Measurements from ENCODE around the gene CASKIN2. TPM values are rescaled to one million over a fixed set of nuclear protein-coding genes. Genes with fewer than 3 reads are reported as not detected.
A peak's percentile ranks its signal among the peaks of the same experiment; 100 is the strongest.

The CASKIN2 gene
- total RNA-seq, 1 donor from 2014 or later, result 42.3 TPM

DNA sequence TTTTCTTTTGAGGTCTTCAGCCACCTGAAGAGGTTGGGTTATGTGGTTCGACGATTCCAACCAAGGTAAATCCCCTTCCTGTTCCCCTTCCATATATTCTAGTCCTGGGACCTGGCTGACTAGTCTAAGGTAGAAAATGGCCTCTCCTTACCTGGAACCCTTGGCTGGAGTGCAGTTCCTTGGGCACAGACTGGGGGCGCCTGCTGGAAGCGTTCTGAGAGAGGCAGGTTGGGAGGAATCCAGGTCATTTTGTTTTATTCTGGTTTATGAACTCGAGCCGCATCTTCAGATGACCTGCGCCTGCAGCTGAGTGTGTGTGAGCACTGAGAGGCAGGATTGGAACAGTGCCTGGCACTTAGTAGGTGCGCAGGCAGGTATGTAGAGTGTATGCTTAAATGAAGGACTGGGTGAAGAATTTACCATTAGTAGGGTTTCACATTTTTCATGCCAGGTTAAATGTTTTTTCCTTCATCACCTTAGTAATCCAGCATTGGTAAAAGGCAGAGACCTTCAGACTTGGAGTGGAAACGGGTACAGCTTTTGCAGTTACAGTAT is 3.7 kb upstream of the CASKIN2 start:
- peak overlapping the region; percentile 47 for H3K4me3 Mint-ChIP-seq
- H3K27me3 Mint-ChIP-seq (ENCODE audit: low read depth), result no peaks in the 10 kb centered on the region
- peaks cover 8% of the 10 kb centered on the region for H3K36me3 Mint-ChIP-seq (ENCODE audit: low read depth)
- no peak for DNase-seq (ENCODE audit: low read depth, low spot score)
- TF ChIP-seq, protein P1, sequence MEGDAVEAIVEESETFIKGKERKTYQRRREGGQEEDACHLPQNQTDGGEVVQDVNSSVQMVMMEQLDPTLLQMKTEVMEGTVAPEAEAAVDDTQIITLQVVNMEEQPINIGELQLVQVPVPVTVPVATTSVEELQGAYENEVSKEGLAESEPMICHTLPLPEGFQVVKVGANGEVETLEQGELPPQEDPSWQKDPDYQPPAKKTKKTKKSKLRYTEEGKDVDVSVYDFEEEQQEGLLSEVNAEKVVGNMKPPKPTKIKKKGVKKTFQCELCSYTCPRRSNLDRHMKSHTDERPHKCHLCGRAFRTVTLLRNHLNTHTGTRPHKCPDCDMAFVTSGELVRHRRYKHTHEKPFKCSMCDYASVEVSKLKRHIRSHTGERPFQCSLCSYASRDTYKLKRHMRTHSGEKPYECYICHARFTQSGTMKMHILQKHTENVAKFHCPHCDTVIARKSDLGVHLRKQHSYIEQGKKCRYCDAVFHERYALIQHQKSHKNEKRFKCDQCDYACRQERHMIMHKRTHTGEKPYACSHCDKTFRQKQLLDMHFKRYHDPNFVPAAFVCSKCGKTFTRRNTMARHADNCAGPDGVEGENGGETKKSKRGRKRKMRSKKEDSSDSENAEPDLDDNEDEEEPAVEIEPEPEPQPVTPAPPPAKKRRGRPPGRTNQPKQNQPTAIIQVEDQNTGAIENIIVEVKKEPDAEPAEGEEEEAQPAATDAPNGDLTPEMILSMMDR (conservative IDR thresholded peaks at IDR 0.05), result no peak
- H3K4me1 Mint-ChIP-seq, result peaks cover 18% of the 10 kb centered on the region
- H3K9me3 Mint-ChIP-seq, result no peaks in the 10 kb centered on the region
- no peak overlapping the region for H3K27ac Mint-ChIP-seq (ENCODE audit: unreplicated experiment)

- Mint-ChIP-seq H3K36me3 (ENCODE audit: low read depth) (peaks cover 7% of the 10 kb centered on the region), H3K4me1 (peaks cover 25% of the 10 kb centered on the region), H3K27ac (ENCODE audit: unreplicated experiment) (no peak overlapping the region), H3K4me3 (peak overlapping the region; percentile 90), H3K9me3 (no peaks in the 10 kb centered on the region), H3K27me3 (ENCODE audit: low read depth) (no peaks in the 10 kb centered on the region)
- no peak for DNase-seq (ENCODE audit: low read depth, low spot score)
- TF ChIP-seq, protein P1 (conservative IDR thresholded peaks at IDR 0.05), result no peak
These were observed 2.9 kb upstream of the CASKIN2 start for GRCh38 chr17:75518201-75518600.

- Mint-ChIP-seq H3K36me3 (ENCODE audit: low read depth) (peaks cover 3% of the 10 kb centered on the region), H3K4me1 (peaks cover 30% of the 10 kb centered on the region), H3K27me3 (ENCODE audit: low read depth) (no peaks in the 10 kb centered on the region), H3K4me3 (peak overlapping the region; percentile 90), H3K27ac (ENCODE audit: unreplicated experiment) (no peak overlapping the region), H3K9me3 (no peaks in the 10 kb centered on the region)
- TF ChIP-seq, protein P1 (conservative IDR thresholded peaks at IDR 0.05), result no peak
- no peak for DNase-seq (ENCODE audit: low read depth, low spot score)
These were observed 2.0 kb upstream of the CASKIN2 start for GRCh38 chr17:75517297-75517865.

DNA sequence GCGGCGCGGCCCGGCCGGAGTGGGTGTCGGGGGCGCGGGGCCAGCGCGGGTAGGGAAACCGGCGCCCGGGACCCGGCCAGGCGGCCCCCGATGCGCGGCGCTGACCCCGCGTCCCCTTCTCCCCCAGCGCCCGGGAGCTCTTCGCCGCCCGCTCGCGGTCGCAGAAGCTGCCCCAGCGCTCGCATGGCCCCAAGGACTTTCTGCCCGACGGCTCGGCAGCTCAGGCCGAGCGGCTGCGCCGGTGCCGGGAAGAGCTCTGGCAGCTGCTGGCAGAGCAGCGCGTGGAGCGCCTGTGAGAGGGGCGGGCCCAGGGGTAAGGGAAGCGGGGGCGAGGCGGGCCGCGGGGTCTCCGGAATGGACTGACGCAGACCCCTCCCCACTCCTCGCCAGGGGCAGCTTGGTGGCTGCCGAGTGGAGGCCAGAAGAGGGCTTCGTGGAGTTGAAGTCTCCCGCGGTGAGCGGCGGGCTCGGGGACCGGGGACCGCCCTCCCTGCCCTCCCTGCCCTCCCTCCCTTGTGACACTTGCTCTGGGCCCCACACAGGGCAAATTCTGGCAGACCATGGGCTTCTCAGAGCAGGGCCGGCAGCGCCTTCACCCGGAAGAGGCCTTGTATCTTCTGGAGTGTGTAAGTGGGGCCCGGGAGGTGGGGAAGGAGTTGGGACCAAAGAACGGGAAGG is 1.4 kb upstream of the CASKIN2 start:
- Mint-ChIP-seq H3K4me1 (peaks cover 32% of the 10 kb centered on the region), H3K4me3 (peak overlapping the region; percentile 90), H3K9me3 (no peaks in the 10 kb centered on the region), H3K27ac (ENCODE audit: unreplicated experiment) (no peak overlapping the region), H3K36me3 (ENCODE audit: low read depth) (peaks cover 3% of the 10 kb centered on the region), H3K27me3 (ENCODE audit: low read depth) (no peaks in the 10 kb centered on the region)
- TF ChIP-seq, protein P1 (conservative IDR thresholded peaks at IDR 0.05), result no peak
- DNase-seq (ENCODE audit: low read depth, low spot score), result peak; percentile 50

DNA sequence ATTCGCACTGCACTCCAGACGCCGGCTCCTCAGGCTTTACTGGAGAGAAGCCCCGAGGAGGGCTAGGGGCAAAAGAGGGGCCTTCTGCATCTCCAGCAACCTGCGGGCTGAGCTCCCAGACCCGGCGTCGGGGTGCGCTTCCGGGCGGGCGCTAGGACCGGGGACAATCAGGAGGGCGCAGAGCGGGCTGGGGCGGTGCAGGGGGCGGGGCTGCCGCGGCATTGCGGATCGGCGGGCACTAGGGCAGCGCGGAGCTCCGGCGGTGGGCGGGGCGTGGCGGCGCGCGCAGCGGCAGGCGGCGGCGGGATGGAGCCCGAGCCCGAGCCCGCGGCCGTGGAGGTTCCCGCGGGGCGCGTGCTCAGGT is 900 bp upstream of the CASKIN2 start, which contains the start of gene TSEN54:
TSEN54 (plus strand) TSS at position 274 of the 364 bp plus-strand sequence; CDS start at position 307, 33 bp downstream.
- peak; percentile 88 for DNase-seq (ENCODE audit: low read depth, low spot score)
- Mint-ChIP-seq H3K36me3 (ENCODE audit: low read depth) (peaks cover 3% of the 10 kb centered on the region), H3K27ac (ENCODE audit: unreplicated experiment) (no peak within 1 kb of the TSS), H3K4me3 (peak within 1 kb of the TSS; percentile 91), H3K27me3 (ENCODE audit: low read depth) (no peaks in the 10 kb centered on the region), H3K4me1 (peaks cover 32% of the 10 kb centered on the region), H3K9me3 (no peaks in the 10 kb centered on the region)
- TF ChIP-seq, protein P1 (conservative IDR thresholded peaks at IDR 0.05), result no peak

All from neural crest cell (in vitro differentiated cells).